Measurements from ENCODE around the gene F8.
A peak's percentile ranks its signal among the peaks of the same experiment; 100 is the strongest.

Gene F8

GRCh38 chrX:155028877-155029291 lies 6.4 kb upstream of the F8 start:
- Histone ChIP-seq H3K9me3 (ENCODE audit: control insufficient read depth, insufficient read depth, low read depth, low read length) (no peaks in the 10 kb centered on the region), H3K4me3 (ENCODE audit: low read depth, low read length) (no peak overlapping the region), H3K36me3 (ENCODE audit: control insufficient read depth in 2 of 2, insufficient read depth in 1 of 2, low read length in 2 of 2) (peaks cover 0 to 6% of the 10 kb centered on the region in 2 experiments; a peak in 2 of 3 replicates), H3K27ac (ENCODE audit: extremely low read depth, low read depth, low read length) (no peak overlapping the region), H3K4me1 (ENCODE audit: control insufficient read depth, insufficient read depth, low read length) (peaks cover 2% of the 10 kb centered on the region; the same call in 1 of the 2 replicates)
- TF ChIP-seq YY1 (tag by site-specific recombination; IDR thresholded peaks at IDR 0.05) (no peak), SP3 (tag by site-specific recombination; IDR thresholded peaks at IDR 0.05) (peak; percentile 56), ZNF449 (tag by site-specific recombination; IDR thresholded peaks at IDR 0.05) (no peak), ZFP3 (tag by site-specific recombination; IDR thresholded peaks at IDR 0.05; ENCODE audit: low read depth) (no peak), REPIN1 (tag by site-specific recombination; IDR thresholded peaks at IDR 0.05; ENCODE audit: low read depth) (no peak), ZNF175 (tag by site-specific recombination; IDR thresholded peaks at IDR 0.05) (no peak), ZBTB17 (tag by site-specific recombination; IDR thresholded peaks at IDR 0.05) (peak; percentile 34), ZNF768 (tag by site-specific recombination; IDR thresholded peaks at IDR 0.05) (no peak), SP2 (tag by site-specific recombination; IDR thresholded peaks at IDR 0.05) (peak; percentile 48), ELK4 (IDR thresholded peaks at IDR 0.05; ENCODE audit: borderline replicate concordance, low read depth, low read length) (no peak), PRDM10 (tag by site-specific recombination; IDR thresholded peaks at IDR 0.05) (no peak), KLF8 (tag by site-specific recombination; IDR thresholded peaks at IDR 0.05) (no peak), ZBTB49 (tag by site-specific recombination; IDR thresholded peaks at IDR 0.05; ENCODE audit: low read depth) (no peak), ZNF501 (tag by site-specific recombination; IDR thresholded peaks at IDR 0.05) (no peak), ZNF621 (tag by site-specific recombination; IDR thresholded peaks at IDR 0.05) (no peak), ZNF114 (tag by site-specific recombination; IDR thresholded peaks at IDR 0.05) (no peak), ZNF555 (tag by site-specific recombination; conservative IDR thresholded peaks at IDR 0.05) (no peak), ZFP69B (tag by site-specific recombination; IDR thresholded peaks at IDR 0.05) (no peak), PRDM1 (tag by site-specific recombination; IDR thresholded peaks at IDR 0.05) (peak; percentile 68), ZNF433 (tag by site-specific recombination; IDR thresholded peaks at IDR 0.05; ENCODE audit: low read depth) (no peak), ZNF548 (tag by site-specific recombination; IDR thresholded peaks at IDR 0.05) (no peak), ZNF510 (tag by site-specific recombination; IDR thresholded peaks at IDR 0.05; ENCODE audit: insufficient replicate concordance) (no peak)
- ChIA-PET POLR2A (interaction anchor here (0.7 kb wide), 1 partner anchor 319 kb away, joined by 5 read pairs; no protein-coding TSS in a partner anchor), CTCF (interaction anchor here (2.5 kb wide), 1 partner anchor 20 kb away, joined by 6 read pairs; no protein-coding TSS in a partner anchor)

Measured in HEK293 (cell line).